ENCODE data around the gene NHERF2. TPM values are rescaled to one million over a fixed set of nuclear protein-coding genes. Genes with fewer than 3 reads are reported as not detected.

NHERF2 gene
- polyA plus RNA-seq, 1 experiment = 107 TPM

GRCh38 chr16:2078691-2079090 is 52.0 kb downstream of the NHERF2 start:
- no peak for TF ChIP-seq CTCF (IDR thresholded peaks at IDR 0.05; ENCODE audit: insufficient read depth, low read depth, low read length)
- H3K36me3 ChIP-seq (ENCODE audit: control insufficient read depth, insufficient read depth, low read length) = peaks cover 39% of the 10 kb centered on the region
- no peak for DNase-seq (ENCODE audit: low read depth)
- H3K4me3 ChIP-seq (ENCODE audit: low read depth, low read length) = no peak overlapping the region
- POLR2A ChIA-PET = no interaction called here
- CTCF ChIA-PET = no interaction called here
- no peaks in the 10 kb centered on the region for H3K27me3 ChIP-seq (ENCODE audit: control insufficient read depth, insufficient read depth, low read length)

GRCh38 chr16:2079311-2079800 is 52.7 kb downstream of the NHERF2 start:
- no peak overlapping the region for H3K4me3 ChIP-seq (ENCODE audit: low read depth, low read length)
- no peak for DNase-seq (ENCODE audit: low read depth)
- ChIA-PET CTCF (no interaction called here), POLR2A (no interaction called here)
- H3K27me3 ChIP-seq (ENCODE audit: control insufficient read depth, insufficient read depth, low read length) = no peaks in the 10 kb centered on the region
- TF ChIP-seq CTCF (IDR thresholded peaks at IDR 0.05; ENCODE audit: insufficient read depth, low read depth, low read length) = no peak
- H3K36me3 ChIP-seq (ENCODE audit: control insufficient read depth, insufficient read depth, low read length) = peaks cover 36% of the 10 kb centered on the region

GRCh38 chr16:2079991-2080390 is 53.3 kb downstream of the NHERF2 start:
- no peak for DNase-seq (ENCODE audit: low read depth)
- no peak overlapping the region for H3K4me3 ChIP-seq (ENCODE audit: low read depth, low read length)
- no peaks in the 10 kb centered on the region for H3K27me3 ChIP-seq (ENCODE audit: control insufficient read depth, insufficient read depth, low read length)
- peaks cover 39% of the 10 kb centered on the region for H3K36me3 ChIP-seq (ENCODE audit: control insufficient read depth, insufficient read depth, low read length)
- ChIA-PET POLR2A (no interaction called here), CTCF (no interaction called here)
- no peak for TF ChIP-seq CTCF (IDR thresholded peaks at IDR 0.05; ENCODE audit: insufficient read depth, low read depth, low read length)

GRCh38 chr16:2081201-2082084 is 54.7 kb downstream of the NHERF2 start:
- ChIA-PET POLR2A (no interaction called here), CTCF (interaction anchor here (1.5 kb wide), 1 partner anchor 26 kb away, joined by 5 read pairs; no protein-coding TSS in a partner anchor)
- peaks cover 35% of the 10 kb centered on the region for H3K36me3 ChIP-seq (ENCODE audit: control insufficient read depth, insufficient read depth, low read length)
- no peaks in the 10 kb centered on the region for H3K27me3 ChIP-seq (ENCODE audit: control insufficient read depth, insufficient read depth, low read length)
- no peak for DNase-seq (ENCODE audit: low read depth)
- no peak for TF ChIP-seq CTCF (IDR thresholded peaks at IDR 0.05; ENCODE audit: insufficient read depth, low read depth, low read length)
- no peak overlapping the region for H3K4me3 ChIP-seq (ENCODE audit: low read depth, low read length)

- no peaks in the 10 kb centered on the region for H3K27me3 ChIP-seq (ENCODE audit: control insufficient read depth, insufficient read depth, low read length)
- no peak for TF ChIP-seq CTCF (IDR thresholded peaks at IDR 0.05; ENCODE audit: insufficient read depth, low read depth, low read length)
- H3K4me3 ChIP-seq (ENCODE audit: low read depth, low read length) = no peak overlapping the region
- no peak for DNase-seq (ENCODE audit: low read depth)
- peaks cover 36% of the 10 kb centered on the region for H3K36me3 ChIP-seq (ENCODE audit: control insufficient read depth, insufficient read depth, low read length)
- ChIA-PET CTCF (interaction anchor here (1.5 kb wide), 1 partner anchor 27 kb away, joined by 5 read pairs; no protein-coding TSS in a partner anchor), POLR2A (no interaction called here)
These were observed 55.7 kb downstream of the NHERF2 start for GRCh38 chr16:2082171-2082982.

Data from BJ (cell line).